Esophagus squamous epithelium (tissue), 4 donors: Measurements from ENCODE around the gene MALRD1.

Experiments used
- CTCF ChIP-seq, 6 experiments: fragments of 450-650 bp in 4 of 6; fragments of 200-600 bp in 2 of 6; sonication (generic) in 2 of 6; IDR thresholded peaks; one replicate each; pipeline ENCODE4 v1.5.1; 2016 to 2019; ENCODE audit warnings: antibody characterized with exemption in 6 of 6, mild to moderate bottlenecking in 4 of 6, moderate library complexity in 4 of 6
- POLR2A ChIP-seq, 4 donors: fragments of 450-650 bp; IDR thresholded peaks; one replicate each; pipeline ENCODE4 v1.6.1; 2017; ENCODE audit warnings: antibody characterized with exemption in 4 of 4, mild to moderate bottlenecking in 4 of 4, moderate library complexity in 3 of 4

- TF ChIP-seq CTCF (IDR thresholded peaks at IDR 0.05) (no peak), POLR2A (IDR thresholded peaks at IDR 0.05) (no peak)
These were observed 34.6 kb upstream of the MALRD1 start for GRCh38 chr10:19014034-19014433.
